Esophagus squamous epithelium (tissue), 5 donors: ENCODE results near the gene SECTM1. TPM values are rescaled to one million over a fixed set of nuclear protein-coding genes. Genes with fewer than 3 reads are reported as not detected.

Experiments
- DNase-seq: peaks from one replicate; lab custom pipeline; 2025; lab: John Stamatoyannopoulos, UW
- H3K27ac ChIP-seq, 4 donors: fragments of 200-600 bp; sonication (generic); one replicate each; pipeline ENCODE4 v1.5.1; 2016 to 2019; ENCODE audit warnings: mild to moderate bottlenecking in 1 of 4
- H3K27me3 ChIP-seq, 4 donors: fragments of 200-600 bp; sonication (generic); 1 replicate in 3 of 4; 2 replicates in 1 of 4; pipeline versions ENCODE4 v1.5.1 to v1.6.0; 2017 to 2021; ENCODE audit warnings: antibody characterized with exemption in 1 of 4
- H3K36me3 ChIP-seq, 3 donors: fragments of 200-600 bp; sonication (generic); one replicate each; pipeline ENCODE4 v1.5.1; 2016 to 2019
- H3K4me1 ChIP-seq, 3 donors: fragments of 200-600 bp; sonication (generic); one replicate each; pipeline ENCODE4 v1.5.1; 2017 to 2019
- H3K4me3 ChIP-seq, 4 donors: fragments of 200-600 bp; sonication (generic); 1 replicate in 3 of 4; 2 replicates in 1 of 4; pipeline ENCODE4 v1.5.1; 2016 to 2019; ENCODE audit warnings: mild to moderate bottlenecking in 2 of 4, moderate library complexity in 1 of 4
- H3K9me3 ChIP-seq, 3 donors: fragments of 200-600 bp; sonication (generic); one replicate each; pipeline ENCODE4 v1.5.1; 2016 to 2019
- POLR2A ChIP-seq, 4 donors: fragments of 450-650 bp; IDR thresholded peaks; one replicate each; pipeline ENCODE4 v1.6.1; 2017; ENCODE audit warnings: antibody characterized with exemption in 4 of 4, mild to moderate bottlenecking in 4 of 4, moderate library complexity in 3 of 4
- WGBS, 2 donors: methylation state at CpG; one replicate each; pipeline ENCODE4 v1.1.5; 2018; 5-methylcytosine and 5-hydroxymethylcytosine counted together
- intact Hi-C: fragments of 100-400 bp; cut with DNase I; formaldehyde crosslinking; loops from one replicate; pipeline ENCODE4 v1.15.0; 2022
- total RNA-seq, 4 donors: library from RNA; depleted of rRNA; stranded (reverse); fragments of >200 nt; gene quantifications; one replicate each; pipeline ENCODE4 v1.1.0, GENCODE V29; 2016
- TF ChIP-seq, protein P1 (sequence below), 6 experiments: fragments of 450-650 bp in 4 of 6; fragments of 200-600 bp in 2 of 6; sonication (generic) in 2 of 6; IDR thresholded peaks; one replicate each; pipeline ENCODE4 v1.5.1; 2016 to 2019; ENCODE audit warnings: antibody characterized with exemption in 6 of 6, mild to moderate bottlenecking in 4 of 6, moderate library complexity in 4 of 6
- donor health status: DM: yes; HTN: yes; CAD: no.

SECTM1 gene
- total RNA-seq, 4 donors from 2014 or later = 4.3 to 19.5 (median 6.5) TPM

DNA sequence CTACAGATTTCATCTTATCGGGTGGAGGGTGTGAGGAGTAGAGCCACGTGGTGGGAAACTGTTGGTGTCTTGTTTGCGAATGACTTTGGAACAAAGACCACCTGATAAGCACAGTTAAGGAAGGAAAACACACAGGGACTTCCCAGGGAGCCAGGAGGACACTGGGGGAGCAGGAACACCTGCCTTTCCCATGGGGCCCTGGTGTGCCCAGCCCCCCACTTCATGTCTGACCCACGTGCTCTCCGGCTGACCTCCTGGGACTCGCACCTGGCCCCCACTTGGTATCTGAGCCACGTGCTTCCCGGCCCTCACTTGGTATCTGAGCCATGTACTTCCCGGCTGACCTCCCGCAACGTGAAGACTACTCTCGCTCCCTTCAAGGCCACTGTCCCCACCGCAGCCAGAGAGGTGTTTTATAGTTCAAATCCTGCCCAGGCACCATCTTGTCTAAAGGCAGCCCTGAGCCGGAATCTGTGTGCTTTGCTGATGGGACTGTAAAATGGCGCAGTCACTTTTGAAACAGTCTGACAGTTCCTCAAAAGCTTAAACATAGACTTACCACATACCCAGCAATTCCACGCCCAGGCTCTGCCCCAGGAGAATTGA is 54.7 kb downstream of the SECTM1 start:
- H3K36me3 ChIP-seq = no peaks in the 10 kb centered on the region
- TF ChIP-seq POLR2A (IDR thresholded peaks at IDR 0.05) = no peak
- TF ChIP-seq, protein P1, sequence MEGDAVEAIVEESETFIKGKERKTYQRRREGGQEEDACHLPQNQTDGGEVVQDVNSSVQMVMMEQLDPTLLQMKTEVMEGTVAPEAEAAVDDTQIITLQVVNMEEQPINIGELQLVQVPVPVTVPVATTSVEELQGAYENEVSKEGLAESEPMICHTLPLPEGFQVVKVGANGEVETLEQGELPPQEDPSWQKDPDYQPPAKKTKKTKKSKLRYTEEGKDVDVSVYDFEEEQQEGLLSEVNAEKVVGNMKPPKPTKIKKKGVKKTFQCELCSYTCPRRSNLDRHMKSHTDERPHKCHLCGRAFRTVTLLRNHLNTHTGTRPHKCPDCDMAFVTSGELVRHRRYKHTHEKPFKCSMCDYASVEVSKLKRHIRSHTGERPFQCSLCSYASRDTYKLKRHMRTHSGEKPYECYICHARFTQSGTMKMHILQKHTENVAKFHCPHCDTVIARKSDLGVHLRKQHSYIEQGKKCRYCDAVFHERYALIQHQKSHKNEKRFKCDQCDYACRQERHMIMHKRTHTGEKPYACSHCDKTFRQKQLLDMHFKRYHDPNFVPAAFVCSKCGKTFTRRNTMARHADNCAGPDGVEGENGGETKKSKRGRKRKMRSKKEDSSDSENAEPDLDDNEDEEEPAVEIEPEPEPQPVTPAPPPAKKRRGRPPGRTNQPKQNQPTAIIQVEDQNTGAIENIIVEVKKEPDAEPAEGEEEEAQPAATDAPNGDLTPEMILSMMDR (IDR thresholded peaks at IDR 0.05) = no peak
- H3K9me3 ChIP-seq = no peaks in the 10 kb centered on the region
- peaks cover 27 to 47% (median 30%) of the 10 kb centered on the region in 3 donors for H3K4me1 ChIP-seq
- H3K27me3 ChIP-seq = no peaks in the 10 kb centered on the region
- no peak for DNase-seq
- 82% methylated on average over 13 to 16 of the region's 16 CpGs for WGBS, 2 donors
- no peak overlapping the region for H3K4me3 ChIP-seq
- intact Hi-C loops = no loop called here
- H3K27ac ChIP-seq = no peak overlapping the region

DNA sequence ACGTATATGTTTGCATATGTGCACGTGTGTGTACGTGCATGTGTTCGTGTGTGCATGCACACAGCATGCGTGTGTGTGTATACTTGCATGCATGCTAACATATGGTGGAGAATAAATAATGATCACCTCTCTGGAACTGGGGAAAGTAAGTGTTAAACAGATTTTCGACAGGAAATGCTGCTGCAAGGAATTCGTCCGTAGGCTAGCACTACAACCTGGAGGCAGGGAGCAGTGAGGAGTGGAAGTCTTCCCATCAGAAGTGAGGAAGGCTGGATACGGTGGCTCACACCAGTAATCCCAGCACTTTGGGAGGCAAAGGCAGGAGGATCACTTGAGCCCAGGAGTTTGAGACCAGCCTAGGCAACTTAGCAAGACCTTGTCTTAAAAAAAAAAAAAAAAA is 55.3 kb downstream of the SECTM1 start:
- Histone ChIP-seq H3K36me3 (no peaks in the 10 kb centered on the region), H3K4me1 (peaks cover 26 to 44% (median 31%) of the 10 kb centered on the region in 3 donors), H3K4me3 (no peak overlapping the region), H3K9me3 (no peaks in the 10 kb centered on the region), H3K27me3 (no peaks in the 10 kb centered on the region), H3K27ac (no peak overlapping the region)
- no peak for TF ChIP-seq POLR2A (IDR thresholded peaks at IDR 0.05)
- TF ChIP-seq, protein P1 (IDR thresholded peaks at IDR 0.05) = no peak
- WGBS, 2 donors = 86 to 89% methylated on average over 9 of the region's 9 CpGs
- intact Hi-C loops = no loop called here
- no peak for DNase-seq

DNA sequence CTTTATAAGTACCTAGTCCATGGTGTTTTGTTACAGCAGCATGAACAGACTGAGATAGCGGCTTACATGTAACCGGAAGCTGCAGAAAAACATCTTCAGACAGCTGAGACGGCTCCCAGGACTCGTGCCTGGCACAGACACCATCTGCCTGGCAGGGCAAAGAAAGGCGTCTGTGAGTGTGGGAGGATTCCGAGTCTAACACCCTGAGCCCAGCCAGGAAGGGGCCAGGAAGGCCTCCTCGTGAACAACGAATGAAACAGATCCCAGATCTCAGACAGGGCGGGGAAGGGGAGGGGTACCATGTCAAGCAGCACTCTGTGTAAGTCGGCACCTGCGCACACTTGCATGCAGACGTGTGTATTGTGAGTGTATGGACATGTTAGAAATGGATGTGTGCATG is 55.7 kb downstream of the SECTM1 start:
- 69 to 80% methylated on average over 11 to 12 of the region's 12 CpGs for WGBS, 2 donors
- no peak overlapping the region for H3K27ac ChIP-seq

DNA sequence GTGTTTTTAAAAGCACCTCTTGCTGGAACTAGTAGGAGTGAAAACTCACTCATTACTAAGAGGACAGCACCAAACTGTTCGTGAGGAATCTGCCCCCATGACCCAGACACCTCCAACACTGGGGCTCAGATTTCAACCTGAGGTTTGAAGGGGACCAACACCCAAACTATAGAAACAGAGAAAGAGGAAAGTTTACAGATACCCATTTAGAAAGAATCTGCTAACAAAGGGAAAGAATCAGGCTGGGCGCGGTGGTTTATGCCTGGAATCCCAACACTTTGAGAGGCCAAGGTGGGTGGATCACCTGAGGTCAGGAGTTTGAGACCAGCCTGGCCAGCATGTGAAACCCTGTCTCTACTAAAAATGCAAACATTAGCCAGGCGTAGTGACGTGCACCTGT is 56.6 kb downstream of the SECTM1 start:
- TF ChIP-seq, protein P1 (IDR thresholded peaks at IDR 0.05) = no peak
- no peak for TF ChIP-seq POLR2A (IDR thresholded peaks at IDR 0.05)
- H3K4me3 ChIP-seq = no peak overlapping the region
- peaks cover 19 to 38% (median 20%) of the 10 kb centered on the region in 3 donors for H3K4me1 ChIP-seq
- intact Hi-C loops = no loop called here
- H3K27me3 ChIP-seq = no peaks in the 10 kb centered on the region
- no peaks in the 10 kb centered on the region for H3K9me3 ChIP-seq
- no peak for DNase-seq
- WGBS, 2 donors = 82 to 83% methylated on average over 4 of the region's 5 CpGs
- peak overlapping the region in 1 of 4 donors; percentile 9 for H3K27ac ChIP-seq
- peaks cover 0 to 2% (median 0%) of the 10 kb centered on the region in 3 donors for H3K36me3 ChIP-seq

More for the DNA sequence above, 55.7 kb downstream of the SECTM1 start:
- Histone ChIP-seq H3K4me1 (peaks cover 22 to 40% (median 27%) of the 10 kb centered on the region in 3 donors), H3K36me3 (no peaks in the 10 kb centered on the region), H3K9me3 (no peaks in the 10 kb centered on the region), H3K4me3 (no peak overlapping the region), H3K27me3 (no peaks in the 10 kb centered on the region)
- no peak for TF ChIP-seq POLR2A (IDR thresholded peaks at IDR 0.05)
- TF ChIP-seq, protein P1 (IDR thresholded peaks at IDR 0.05) = no peak
- DNase-seq = no peak
- intact Hi-C loops = no loop called here

DNA sequence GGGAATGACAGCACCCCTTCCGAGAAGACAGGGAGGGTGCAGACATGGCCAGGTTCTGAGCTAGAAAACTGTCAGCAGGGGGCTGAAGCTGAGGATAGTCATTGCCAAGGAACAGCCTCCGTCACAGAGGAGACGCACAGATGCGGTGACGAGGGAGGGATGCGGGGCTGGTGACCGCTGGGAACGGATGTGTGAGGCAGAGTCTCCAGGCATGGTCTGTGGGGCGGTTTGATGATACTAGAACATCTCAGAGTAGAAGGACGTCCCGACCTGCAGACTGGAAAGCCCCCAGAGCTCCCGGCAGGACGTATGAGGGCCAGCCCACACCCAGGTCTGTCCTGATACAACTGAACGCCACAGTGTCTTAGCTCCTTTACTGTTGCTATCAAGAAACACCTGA is 58.2 kb downstream of the SECTM1 start:
- peaks cover 21 to 42% (median 27%) of the 10 kb centered on the region in 3 donors for H3K4me1 ChIP-seq
- H3K27ac ChIP-seq = no peak overlapping the region
- H3K4me3 ChIP-seq = no peak overlapping the region
- TF ChIP-seq, protein P1 (IDR thresholded peaks at IDR 0.05) = no peak
- no peak for TF ChIP-seq POLR2A (IDR thresholded peaks at IDR 0.05)
- DNase-seq = no peak
- H3K27me3 ChIP-seq = no peaks in the 10 kb centered on the region
- 85 to 92% methylated on average over 13 to 14 of the region's 14 CpGs for WGBS, 2 donors
- intact Hi-C loops = no loop called here
- no peaks in the 10 kb centered on the region for H3K9me3 ChIP-seq
- peaks cover 0 to 18% (median 0%) of the 10 kb centered on the region in 3 donors for H3K36me3 ChIP-seq
